CD14-positive monocyte (primary cell): ENCODE data around the gene CYP1A1. TPM values are rescaled to one million over a fixed set of nuclear protein-coding genes. Genes with fewer than 3 reads are reported as not detected.
"Not testable (repeated sequence)": the region's sequence is repeated elsewhere in the genome, so short reads cannot be mapped to it uniquely, and the experiment has no call there.

Source experiments
- DNase-seq, 3 donors: peaks; one replicate each; pipeline ENCODE4 v3.0.0-alpha.2; 2011 to 2022
- H2AFZ ChIP-seq: 2 replicates; pipeline ENCODE4 v1.6.0; 2012; ENCODE audit warnings: mild to moderate bottlenecking, low read depth, low read length, inconsistent platforms; ENCODE audit not compliant: insufficient read depth, poor library complexity, severe bottlenecking
- H3K27ac ChIP-seq, 2 donors: 1 replicate in 1 of 2; 2 replicates in 1 of 2; pipeline ENCODE4 v1.5.1; 2012 to 2013; ENCODE audit warnings: low read length in 2 of 2, control low read depth in 1 of 2, inconsistent platforms in 1 of 2, low read depth in 1 of 2, mild to moderate bottlenecking in 1 of 2
- H3K27me3 ChIP-seq, 2 donors: one replicate each; pipeline versions ENCODE4 v1.6.0 to v1.6.1; 2011 to 2013; ENCODE audit warnings: low read length in 2 of 2; ENCODE audit not compliant: control insufficient read depth in 2 of 2, insufficient read depth in 2 of 2
- H3K36me3 ChIP-seq, 2 donors: replicated peaks in 1 of 2; 1 replicate in 1 of 2; 2 replicates in 1 of 2; pipeline versions ENCODE4 v1.5.1 to v1.6.1; 2012 to 2013; ENCODE audit warnings: low read length in 2 of 2, control low read depth in 1 of 2, inconsistent platforms in 1 of 2, mild to moderate bottlenecking in 1 of 2; ENCODE audit not compliant: insufficient read depth in 2 of 2, control insufficient read depth in 1 of 2
- H3K4me1 ChIP-seq, 2 donors: 1 replicate in 1 of 2; 2 replicates in 1 of 2; pipeline versions ENCODE4 v1.5.1 to v1.6.1; 2012 to 2013; ENCODE audit warnings: low read length in 2 of 2, control low read depth in 1 of 2, inconsistent platforms in 1 of 2, mild to moderate bottlenecking in 1 of 2, moderate library complexity in 1 of 2; ENCODE audit not compliant: insufficient read depth in 2 of 2, control insufficient read depth in 1 of 2
- H3K4me2 ChIP-seq: replicated peaks from 2 replicates; pipeline ENCODE3; 2012; ENCODE audit warnings: low read length, moderate library complexity, mild to moderate bottlenecking; ENCODE audit not compliant: poor library complexity, severe bottlenecking; ENCODE audit errors: extremely low read depth
- H3K4me3 ChIP-seq, 3 experiments: fragments of 200-600 bp in 1 of 3; sonication (generic) in 1 of 3; replicated peaks in 1 of 3; 1 replicate in 2 of 3; 2 replicates in 1 of 3; pipeline ENCODE4 v1.5.1; 2011 to 2013; ENCODE audit warnings: low read length in 3 of 3, mild to moderate bottlenecking in 3 of 3, control low read depth in 2 of 3, low read depth in 2 of 3, inconsistent platforms in 1 of 3, moderate library complexity in 1 of 3
- H3K79me2 ChIP-seq: 2 replicates; pipeline ENCODE4 v1.6.0; 2012; ENCODE audit warnings: mild to moderate bottlenecking, control low read depth, inconsistent platforms, low read length, moderate library complexity; ENCODE audit not compliant: insufficient read depth
- H3K9ac ChIP-seq: 2 replicates; pipeline ENCODE4 v1.6.0; 2017; ENCODE audit warnings: low read length, mild to moderate bottlenecking; ENCODE audit not compliant: insufficient read depth, poor library complexity, severe bottlenecking
- H3K9me3 ChIP-seq, 2 donors: replicated peaks in 1 of 2; 1 replicate in 1 of 2; 2 replicates in 1 of 2; pipeline versions ENCODE4 v1.5.1 to v1.6.1; 2012 to 2013; ENCODE audit warnings: low read length in 2 of 2, control low read depth in 1 of 2; ENCODE audit not compliant: control insufficient read depth in 1 of 2, insufficient read depth in 1 of 2
- H4K20me1 ChIP-seq: 2 replicates; pipeline ENCODE4 v1.6.0; 2012; ENCODE audit warnings: mild to moderate bottlenecking, low read length, control low read depth, moderate library complexity; ENCODE audit not compliant: insufficient read depth
- H3K27ac Mint-ChIP-seq, 7 donors: one replicate each; pipeline ENCODE4 v1.8.0; 2020; ENCODE audit warnings: mild to moderate bottlenecking in 7 of 7, mixed read lengths in 7 of 7, moderate library complexity in 6 of 7, inconsistent platforms in 2 of 7
- H3K27me3 Mint-ChIP-seq, 3 donors: one replicate each; pipeline ENCODE4 v1.8.0; 2021 to 2022; ENCODE audit warnings: low read depth in 3 of 3, mild to moderate bottlenecking in 3 of 3, mixed read lengths in 3 of 3, moderate library complexity in 3 of 3, inconsistent platforms in 1 of 3
- H3K36me3 Mint-ChIP-seq, 2 donors: one replicate each; pipeline ENCODE4 v1.8.0; 2020; ENCODE audit warnings: mixed read lengths in 2 of 2, inconsistent platforms in 1 of 2, mild to moderate bottlenecking in 1 of 2
- H3K4me1 Mint-ChIP-seq: one replicate; pipeline ENCODE4 v1.8.0; 2020; ENCODE audit warnings: mild to moderate bottlenecking, mixed read lengths
- H3K4me3 Mint-ChIP-seq, 2 donors: one replicate each; pipeline ENCODE4 v1.8.0; 2020; ENCODE audit warnings: mild to moderate bottlenecking in 2 of 2, mixed read lengths in 2 of 2, moderate library complexity in 1 of 2
- H3K9me3 Mint-ChIP-seq, 7 donors: one replicate each; pipeline ENCODE4 v1.8.0; 2020 to 2022; ENCODE audit warnings: mixed read lengths in 7 of 7, mild to moderate bottlenecking in 6 of 7, moderate library complexity in 6 of 7, inconsistent platforms in 2 of 7
- WGBS: methylation state at CpG from one replicate; pipeline ENCODE4 v1.1.5; 2013; ENCODE audit warnings: missing lambda C conversion rate; ENCODE audit not compliant: insufficient coverage; 5-methylcytosine and 5-hydroxymethylcytosine counted together
- intact Hi-C, 2 donors: fragments of 100-400 bp; cut with micrococcal nuclease; formaldehyde crosslinking; loops; one replicate each; pipeline versions ENCODE4 v1.15.0 to v1.15.1; 2023
- polyA plus RNA-seq, 3 donors: library from polyadenylated mRNA; depleted of rRNA in 1 of 3; unstranded in 2 of 3; stranded (reverse) in 1 of 3; fragments of 300-500 nt in 2 of 3; fragments of >200 nt in 1 of 3; fragmentation: Illumina TruSeq in 2 of 3; gene quantifications; 1 replicate in 2 of 3; 2 replicates in 1 of 3; pipeline ENCODE4 v1.2.3, GENCODE V29; 2012 to 2021
- TF ChIP-seq, protein P1 (sequence below): fragments of 200-600 bp; IDR thresholded peaks from one replicate; pipeline ENCODE4 v1.8.0; 2022; ENCODE audit warnings: antibody characterized with exemption, mild to moderate bottlenecking

Gene CYP1A1
- polyA plus RNA-seq, 3 donors = 0.16 TPM; not detected in 2

DNA sequence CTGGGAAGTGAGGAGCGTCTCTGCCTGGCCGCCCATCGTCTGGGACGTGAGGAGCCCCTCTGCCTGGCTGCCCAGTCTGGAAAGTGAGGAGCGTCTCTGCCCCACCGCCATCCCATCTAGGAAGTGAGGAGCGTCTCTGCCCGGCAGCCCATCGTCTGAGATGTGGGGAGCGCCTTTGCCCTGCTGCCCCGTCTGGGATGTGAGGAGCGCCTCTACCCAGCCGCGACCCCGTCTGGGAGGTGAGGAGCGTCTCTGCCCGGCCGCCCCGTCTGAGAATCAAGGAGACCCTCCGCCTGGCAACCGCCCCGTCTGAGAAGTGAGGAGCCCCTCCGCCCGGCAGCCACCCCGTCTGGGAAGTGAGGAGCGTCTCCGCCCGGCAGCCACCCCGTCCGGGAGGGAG is 3.4 kb upstream of the CYP1A1 start:
- H3K4me2 ChIP-seq, DNase-seq, H3K27ac ChIP-seq, intact Hi-C loops, H3K36me3 ChIP-seq, H3K4me3 Mint-ChIP-seq, H3K4me3 ChIP-seq, H3K36me3 Mint-ChIP-seq, H3K27ac Mint-ChIP-seq, H3K79me2 ChIP-seq, H3K9me3 Mint-ChIP-seq, H2AFZ ChIP-seq, H4K20me1 ChIP-seq, H3K9ac ChIP-seq: not testable (repeated sequence)
- Mint-ChIP-seq H3K27me3 (peaks cover 48 to 61% (median 55%) of the 10 kb centered on the region in 3 donors), H3K4me1 (peaks cover 10% of the 10 kb centered on the region)
- Histone ChIP-seq H3K9me3 (peaks cover 4 to 12% of the 10 kb centered on the region in 2 donors), H3K4me1 (peaks cover 13 to 15% of the 10 kb centered on the region in 2 donors), H3K27me3 (peaks cover 28 to 50% of the 10 kb centered on the region in 2 donors)
- no CpG with 5 or more reads among the region's 30 CpGs for WGBS

DNA sequence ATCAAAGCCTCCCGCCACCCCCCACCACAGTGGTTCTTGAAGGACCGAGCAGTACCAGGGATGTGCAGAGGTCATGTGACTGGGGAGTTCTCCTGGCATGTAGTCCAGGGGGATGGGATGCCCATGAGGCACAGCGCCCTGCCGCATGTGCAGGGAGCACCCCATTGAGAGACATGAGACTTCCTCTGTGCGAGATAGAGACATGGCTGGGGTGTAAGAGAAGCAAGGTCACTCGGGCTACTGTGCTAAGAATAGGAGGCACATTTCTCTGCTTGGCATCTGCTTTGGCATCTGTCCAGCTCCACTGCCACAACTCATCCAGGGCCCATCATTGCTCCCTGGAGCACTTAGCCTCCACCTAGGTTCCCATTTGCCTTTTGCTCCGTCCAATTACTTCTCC is 2.4 kb upstream of the CYP1A1 start:
- Histone ChIP-seq H3K36me3 (no peaks in the 10 kb centered on the region), H3K4me2 (no peak overlapping the region), H3K9ac (no peak overlapping the region), H4K20me1 (no peaks in the 10 kb centered on the region), H3K27ac (no peak overlapping the region), H3K4me3 (no peak overlapping the region), H2AFZ (no peak overlapping the region), H3K27me3 (peaks cover 31 to 53% of the 10 kb centered on the region in 2 donors), H3K79me2 (no peaks in the 10 kb centered on the region), H3K9me3 (peaks cover 4 to 12% of the 10 kb centered on the region in 2 donors), H3K4me1 (peaks cover 13 to 15% of the 10 kb centered on the region in 2 donors)
- H3K4me1 Mint-ChIP-seq = peaks cover 10% of the 10 kb centered on the region
- H3K4me3 Mint-ChIP-seq = peak overlapping the region; percentile 54 to 86
- no peak overlapping the region for H3K27ac Mint-ChIP-seq
- H3K36me3 Mint-ChIP-seq = peaks cover 4% of the 10 kb centered on the region in 2 donors
- TF ChIP-seq, protein P1, sequence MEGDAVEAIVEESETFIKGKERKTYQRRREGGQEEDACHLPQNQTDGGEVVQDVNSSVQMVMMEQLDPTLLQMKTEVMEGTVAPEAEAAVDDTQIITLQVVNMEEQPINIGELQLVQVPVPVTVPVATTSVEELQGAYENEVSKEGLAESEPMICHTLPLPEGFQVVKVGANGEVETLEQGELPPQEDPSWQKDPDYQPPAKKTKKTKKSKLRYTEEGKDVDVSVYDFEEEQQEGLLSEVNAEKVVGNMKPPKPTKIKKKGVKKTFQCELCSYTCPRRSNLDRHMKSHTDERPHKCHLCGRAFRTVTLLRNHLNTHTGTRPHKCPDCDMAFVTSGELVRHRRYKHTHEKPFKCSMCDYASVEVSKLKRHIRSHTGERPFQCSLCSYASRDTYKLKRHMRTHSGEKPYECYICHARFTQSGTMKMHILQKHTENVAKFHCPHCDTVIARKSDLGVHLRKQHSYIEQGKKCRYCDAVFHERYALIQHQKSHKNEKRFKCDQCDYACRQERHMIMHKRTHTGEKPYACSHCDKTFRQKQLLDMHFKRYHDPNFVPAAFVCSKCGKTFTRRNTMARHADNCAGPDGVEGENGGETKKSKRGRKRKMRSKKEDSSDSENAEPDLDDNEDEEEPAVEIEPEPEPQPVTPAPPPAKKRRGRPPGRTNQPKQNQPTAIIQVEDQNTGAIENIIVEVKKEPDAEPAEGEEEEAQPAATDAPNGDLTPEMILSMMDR = no peak
- DNase-seq = no peak
- peaks cover 51 to 66% (median 61%) of the 10 kb centered on the region in 3 donors for H3K27me3 Mint-ChIP-seq
- peaks cover 0 to 10% (median 3%) of the 10 kb centered on the region in 7 donors for H3K9me3 Mint-ChIP-seq
- 90% methylated on average over 3 of the region's 7 CpGs for WGBS
- intact Hi-C loops = no loop called here
